ENCODE measurements around the gene B3GALT6. TPM values are rescaled to one million over a fixed set of nuclear protein-coding genes. Genes with fewer than 3 reads are reported as not detected.

B3GALT6 gene
- total RNA-seq, 4 donors from 2014 or later = 8.5 to 24.9 (median 12.2) TPM

- TF ChIP-seq POLR2A (IDR thresholded peaks at IDR 0.05) (no peak), EP300 (IDR thresholded peaks at IDR 0.05; ENCODE audit: low read depth) (no peak), CTCF (IDR thresholded peaks at IDR 0.05) (no peak), POLR2AphosphoS5 (IDR thresholded peaks at IDR 0.05) (no peak)
- Histone ChIP-seq H3K4me3 (no peak overlapping the region), H3K27me3 (peaks cover 24% of the 10 kb centered on the region), H3K36me3 (no peaks in the 10 kb centered on the region), H3K9me3 (no peaks in the 10 kb centered on the region), H3K4me1 (peaks cover 24 to 52% (median 47%) of the 10 kb centered on the region in 4 donors), H3K27ac (no peak overlapping the region)
- 95 to 97% methylated on average over 14 to 15 of the region's 15 CpGs for WGBS, 2 donors (ENCODE audit: low coverage in 1 of 2)
- intact Hi-C loops (cut with DNase I; ENCODE audit: low total_unique reads) = no loop called here
- in situ Hi-C loops (cut with MboI; ENCODE audit: low pct_ligation_motif_present in 1 of 4, low pct_unique_long_range_greater_than_20kb in 1 of 4, low sequenced_read_pairs in 3 of 4) = no loop called here
- no peak for DNase-seq
Measured at GRCh38 chr1:1233567-1233892, 1.5 kb downstream of the B3GALT6 start.

- no peak for TF ChIP-seq CTCF (IDR thresholded peaks at IDR 0.05)
- TF ChIP-seq POLR2A (IDR thresholded peaks at IDR 0.05) = no peak
- TF ChIP-seq POLR2AphosphoS5 (IDR thresholded peaks at IDR 0.05) = no peak
- no peak for TF ChIP-seq EP300 (IDR thresholded peaks at IDR 0.05; ENCODE audit: low read depth)
- Histone ChIP-seq H3K9me3 (no peaks in the 10 kb centered on the region), H3K27me3 (peaks cover 32% of the 10 kb centered on the region), H3K4me3 (no peak overlapping the region), H3K27ac (no peak overlapping the region), H3K4me1 (peaks cover 24 to 49% (median 46%) of the 10 kb centered on the region in 4 donors), H3K36me3 (no peaks in the 10 kb centered on the region)
- in situ Hi-C loops (cut with MboI; ENCODE audit: low pct_ligation_motif_present in 1 of 4, low pct_unique_long_range_greater_than_20kb in 1 of 4, low sequenced_read_pairs in 3 of 4) (no loop called here), intact Hi-C loops (cut with DNase I; ENCODE audit: low total_unique reads) (no loop called here)
- DNase-seq = no peak
- WGBS, 2 donors (ENCODE audit: low coverage in 1 of 2) = 95% methylated on average over 4 to 28 of the region's 28 CpGs
Measured at GRCh38 chr1:1234180-1234808, 2.3 kb downstream of the B3GALT6 start.

GRCh38 chr1:1235016-1235744, 3.1 kb downstream of the B3GALT6 start:
- Histone ChIP-seq H3K4me3 (no peak overlapping the region), H3K9me3 (no peaks in the 10 kb centered on the region), H3K27ac (no peak overlapping the region), H3K27me3 (peaks cover 41% of the 10 kb centered on the region), H3K36me3 (no peaks in the 10 kb centered on the region), H3K4me1 (peaks cover 15 to 40% (median 37%) of the 10 kb centered on the region in 4 donors)
- no peak for DNase-seq
- in situ Hi-C loops (cut with MboI; ENCODE audit: low pct_ligation_motif_present in 1 of 4, low pct_unique_long_range_greater_than_20kb in 1 of 4, low sequenced_read_pairs in 3 of 4) (no loop called here), intact Hi-C loops (cut with DNase I; ENCODE audit: low total_unique reads) (no loop called here)
- TF ChIP-seq EP300 (IDR thresholded peaks at IDR 0.05; ENCODE audit: low read depth) (no peak), POLR2A (IDR thresholded peaks at IDR 0.05) (no peak), POLR2AphosphoS5 (IDR thresholded peaks at IDR 0.05) (no peak), CTCF (IDR thresholded peaks at IDR 0.05) (no peak)
- 87% methylated on average over 26 of the region's 27 CpGs; no CpG with 5 or more reads in 1 of the 2 donors for WGBS, 2 donors (ENCODE audit: low coverage in 1 of 2)

GRCh38 chr1:1236176-1236763, 4.2 kb downstream of the B3GALT6 start:
- no peak overlapping the region for H3K27ac ChIP-seq
- WGBS, 2 donors (ENCODE audit: low coverage in 1 of 2) = 63% methylated on average over 15 of the region's 22 CpGs; no CpG with 5 or more reads in 1 of the 2 donors
- no peak for DNase-seq
- no peaks in the 10 kb centered on the region for H3K36me3 ChIP-seq
- in situ Hi-C loops (cut with MboI; ENCODE audit: low pct_ligation_motif_present in 1 of 4, low pct_unique_long_range_greater_than_20kb in 1 of 4, low sequenced_read_pairs in 3 of 4) = no loop called here
- H3K27me3 ChIP-seq = peaks cover 49% of the 10 kb centered on the region
- H3K9me3 ChIP-seq = no peaks in the 10 kb centered on the region
- intact Hi-C loops (cut with DNase I; ENCODE audit: low total_unique reads) = no loop called here
- H3K4me3 ChIP-seq = no peak overlapping the region
- peaks cover 8 to 31% (median 28%) of the 10 kb centered on the region in 4 donors for H3K4me1 ChIP-seq
- TF ChIP-seq POLR2A (IDR thresholded peaks at IDR 0.05) = no peak
- no peak for TF ChIP-seq EP300 (IDR thresholded peaks at IDR 0.05; ENCODE audit: low read depth)
- no peak for TF ChIP-seq POLR2AphosphoS5 (IDR thresholded peaks at IDR 0.05)
- no peak for TF ChIP-seq CTCF (IDR thresholded peaks at IDR 0.05)

Measured in transverse colon (tissue), 4 donors.